Activated naive CD4-positive, alpha-beta T cell treated with anti-CD3 and anti-CD28 coated beads, Interleukin-2, amount 10 ng/mL, durations not matched to agents 7 days and 5 days (primary cell): ENCODE results near the gene MET.
"Not testable (repeated sequence)": the region's sequence is repeated elsewhere in the genome, so short reads cannot be mapped to it uniquely, and the experiment has no call there.

Source experiments
- CTCF ChIA-PET: fragments of 350-600 bp; sonication (Branson Sonifier 250); formaldehyde crosslinking; loops from one replicate; lab custom pipeline; 2021; ENCODE audit warnings: antibody characterized with exemption; lab: Charles Lee
- DNase-seq: peaks from one replicate; pipeline ENCODE4 v3.0.0-alpha.2; 2020
- H3K27ac Mint-ChIP-seq: one replicate; pipeline ENCODE4 v1.8.0; 2021; ENCODE audit warnings: mild to moderate bottlenecking, moderate library complexity, mixed read lengths
- H3K27me3 Mint-ChIP-seq: one replicate; pipeline ENCODE4 v1.8.0; 2021; ENCODE audit warnings: mild to moderate bottlenecking, mixed read lengths
- H3K36me3 Mint-ChIP-seq: one replicate; pipeline ENCODE4 v1.8.0; 2021; ENCODE audit warnings: mixed read lengths
- H3K4me1 Mint-ChIP-seq: one replicate; pipeline ENCODE4 v1.8.0; 2021; ENCODE audit warnings: mixed read lengths
- H3K4me3 Mint-ChIP-seq: one replicate; pipeline ENCODE4 v1.8.0; 2021; ENCODE audit warnings: mild to moderate bottlenecking, moderate library complexity, mixed read lengths
- H3K9me3 Mint-ChIP-seq: one replicate; pipeline ENCODE4 v1.8.0; 2021; ENCODE audit warnings: mixed read lengths

Gene MET

GRCh38 chr7:116713500-116713899 is 41.5 kb downstream of the MET start:
- no peaks in the 10 kb centered on the region for H3K9me3 Mint-ChIP-seq
- no peak overlapping the region for H3K4me3 Mint-ChIP-seq
- no peak for DNase-seq
- H3K4me1 Mint-ChIP-seq = no peaks in the 10 kb centered on the region
- no peaks in the 10 kb centered on the region for H3K36me3 Mint-ChIP-seq
- no peak overlapping the region for H3K27ac Mint-ChIP-seq
- CTCF ChIA-PET = no interaction called here
- peaks cover 9% of the 10 kb centered on the region for H3K27me3 Mint-ChIP-seq

- H3K9me3 Mint-ChIP-seq = no peaks in the 10 kb centered on the region
- no peak overlapping the region for H3K27ac Mint-ChIP-seq
- CTCF ChIA-PET = no interaction called here
- no peak overlapping the region for H3K4me3 Mint-ChIP-seq
- H3K27me3 Mint-ChIP-seq = peaks cover 9% of the 10 kb centered on the region
- no peak for DNase-seq
- H3K4me1 Mint-ChIP-seq = no peaks in the 10 kb centered on the region
- no peaks in the 10 kb centered on the region for H3K36me3 Mint-ChIP-seq
These were observed 41.9 kb downstream of the MET start for GRCh38 chr7:116713918-116714317.

- CTCF ChIA-PET = no interaction called here
- H3K9me3 Mint-ChIP-seq = no peaks in the 10 kb centered on the region
- H3K27me3 Mint-ChIP-seq = peaks cover 9% of the 10 kb centered on the region
- no peaks in the 10 kb centered on the region for H3K4me1 Mint-ChIP-seq
- no peak overlapping the region for H3K27ac Mint-ChIP-seq
- no peak for DNase-seq
- no peaks in the 10 kb centered on the region for H3K36me3 Mint-ChIP-seq
- no peak overlapping the region for H3K4me3 Mint-ChIP-seq
These were observed 43.1 kb downstream of the MET start for GRCh38 chr7:116715077-116715476.

- no peaks in the 10 kb centered on the region for H3K36me3 Mint-ChIP-seq
- H3K27ac Mint-ChIP-seq = no peak overlapping the region
- no peak for DNase-seq
- no peaks in the 10 kb centered on the region for H3K9me3 Mint-ChIP-seq
- CTCF ChIA-PET = interaction anchor here (1.1 kb wide), 1 partner anchor 9 kb away, joined by 3 read pairs; no protein-coding TSS in a partner anchor
- H3K4me1 Mint-ChIP-seq = no peaks in the 10 kb centered on the region
- peaks cover 9% of the 10 kb centered on the region for H3K27me3 Mint-ChIP-seq
- no peak overlapping the region for H3K4me3 Mint-ChIP-seq
These were observed 45.1 kb downstream of the MET start for GRCh38 chr7:116717137-116717536.

- CTCF ChIA-PET, H3K27me3 Mint-ChIP-seq, H3K4me1 Mint-ChIP-seq: not testable (repeated sequence)
These were observed 52.0 kb downstream of the MET start for GRCh38 chr7:116723959-116724529.

GRCh38 chr7:116724560-116725231 is 52.7 kb downstream of the MET start:
- CTCF ChIA-PET = no interaction called here
- no peaks in the 10 kb centered on the region for H3K4me1 Mint-ChIP-seq
- no peaks in the 10 kb centered on the region for H3K9me3 Mint-ChIP-seq
- H3K4me3 Mint-ChIP-seq = no peak overlapping the region
- H3K27ac Mint-ChIP-seq = no peak overlapping the region
- H3K36me3 Mint-ChIP-seq = no peaks in the 10 kb centered on the region
- no peaks in the 10 kb centered on the region for H3K27me3 Mint-ChIP-seq
- DNase-seq = no peak

More at GRCh38 chr7:116723959-116724529, 52.0 kb downstream of the MET start:
- not testable (repeated sequence) for H3K4me3 Mint-ChIP-seq, H3K36me3 Mint-ChIP-seq, H3K9me3 Mint-ChIP-seq, H3K27ac Mint-ChIP-seq, DNase-seq

- Mint-ChIP-seq H3K27ac (no peak overlapping the region), H3K27me3 (no peaks in the 10 kb centered on the region), H3K36me3 (no peaks in the 10 kb centered on the region), H3K4me1 (no peaks in the 10 kb centered on the region), H3K4me3 (no peak overlapping the region), H3K9me3 (no peaks in the 10 kb centered on the region)
- no peak for DNase-seq
- CTCF ChIA-PET = no interaction called here
These were observed 54.2 kb downstream of the MET start for GRCh38 chr7:116726149-116726548.

- H3K4me3 Mint-ChIP-seq = no peak overlapping the region
- no peaks in the 10 kb centered on the region for H3K9me3 Mint-ChIP-seq
- CTCF ChIA-PET = no interaction called here
- no peak overlapping the region for H3K27ac Mint-ChIP-seq
- no peaks in the 10 kb centered on the region for H3K36me3 Mint-ChIP-seq
- no peaks in the 10 kb centered on the region for H3K4me1 Mint-ChIP-seq
- H3K27me3 Mint-ChIP-seq = no peaks in the 10 kb centered on the region
- DNase-seq = no peak
These were observed 54.9 kb downstream of the MET start for GRCh38 chr7:116726713-116727431.

GRCh38 chr7:116727432-116728009 is 55.5 kb downstream of the MET start:
- H3K4me3 Mint-ChIP-seq = no peak overlapping the region
- CTCF ChIA-PET = no interaction called here
- no peaks in the 10 kb centered on the region for H3K9me3 Mint-ChIP-seq

GRCh38 chr7:116728413-116728812 is 56.4 kb downstream of the MET start:
- H3K27me3 Mint-ChIP-seq = no peaks in the 10 kb centered on the region
- DNase-seq = no peak
- H3K9me3 Mint-ChIP-seq = no peaks in the 10 kb centered on the region
- H3K4me1 Mint-ChIP-seq = no peaks in the 10 kb centered on the region
- no peak overlapping the region for H3K4me3 Mint-ChIP-seq
- CTCF ChIA-PET = no interaction called here
- H3K27ac Mint-ChIP-seq = no peak overlapping the region
- no peaks in the 10 kb centered on the region for H3K36me3 Mint-ChIP-seq

More at GRCh38 chr7:116727432-116728009, 55.5 kb downstream of the MET start:
- Mint-ChIP-seq H3K27ac (no peak overlapping the region), H3K27me3 (no peaks in the 10 kb centered on the region), H3K4me1 (no peaks in the 10 kb centered on the region), H3K36me3 (no peaks in the 10 kb centered on the region)
- DNase-seq = no peak

- H3K4me1 Mint-ChIP-seq = no peaks in the 10 kb centered on the region
- CTCF ChIA-PET = interaction anchor here (1.3 kb wide), 1 partner anchor 139 kb away, joined by 3 read pairs; no protein-coding TSS in a partner anchor
- H3K9me3 Mint-ChIP-seq = no peaks in the 10 kb centered on the region
- H3K4me3 Mint-ChIP-seq = no peak overlapping the region
- no peak overlapping the region for H3K27ac Mint-ChIP-seq
- no peak for DNase-seq
- H3K36me3 Mint-ChIP-seq = no peaks in the 10 kb centered on the region
- no peaks in the 10 kb centered on the region for H3K27me3 Mint-ChIP-seq
These were observed 58.4 kb downstream of the MET start for GRCh38 chr7:116730097-116731022.

- DNase-seq = no peak
- Mint-ChIP-seq H3K4me3 (no peak overlapping the region), H3K9me3 (no peaks in the 10 kb centered on the region), H3K36me3 (no peaks in the 10 kb centered on the region), H3K27me3 (no peaks in the 10 kb centered on the region), H3K27ac (no peak overlapping the region), H3K4me1 (no peaks in the 10 kb centered on the region)
- CTCF ChIA-PET = no interaction called here
These were observed 59.0 kb downstream of the MET start for GRCh38 chr7:116731023-116731395.

GRCh38 chr7:116731445-116732335 is 59.7 kb downstream of the MET start:
- no peaks in the 10 kb centered on the region for H3K9me3 Mint-ChIP-seq
- no peak for DNase-seq
- H3K4me1 Mint-ChIP-seq = no peaks in the 10 kb centered on the region
- H3K27ac Mint-ChIP-seq = no peak overlapping the region
- CTCF ChIA-PET = no interaction called here
- H3K36me3 Mint-ChIP-seq = no peaks in the 10 kb centered on the region
- H3K27me3 Mint-ChIP-seq = no peaks in the 10 kb centered on the region
- no peak overlapping the region for H3K4me3 Mint-ChIP-seq
